Measurements from ENCODE around the gene TMEM131. TPM values are rescaled to one million over a fixed set of nuclear protein-coding genes. Genes with fewer than 3 reads are reported as not detected.

The TMEM131 gene
- total and polyA plus RNA-seq, 7 donors, result 4.8 to 37.5 (median 24.3) TPM

GRCh38 chr2:97931118-97931857 is 64.5 kb downstream of the TMEM131 start:
- intact Hi-C loops (cut with DNase I), result loop anchor here (10.0 kb wide), 1 partner anchor 64 kb away; the partner anchor contains the start of gene TMEM131
- H3K27ac ChIP-seq, result no peak overlapping the region
- no peaks in the 10 kb centered on the region for H3K9me3 ChIP-seq
- H3K4me3 ChIP-seq, result no peak overlapping the region
- no peak for TF ChIP-seq POLR2AphosphoS5 (IDR thresholded peaks at IDR 0.05)
- no peak for TF ChIP-seq POLR2A (IDR thresholded peaks at IDR 0.05)
- no peak for TF ChIP-seq EP300 (IDR thresholded peaks at IDR 0.05)
- TF ChIP-seq CTCF (IDR thresholded peaks at IDR 0.05), result no peak
- peaks cover 0 to 56% (median 36%) of the 10 kb centered on the region in 4 donors for H3K4me1 ChIP-seq
- no peaks in the 10 kb centered on the region for H3K27me3 ChIP-seq
- no peak for DNase-seq
- 37 to 43% methylated on average over 3 of the region's 3 CpGs for WGBS, 2 donors
- no peaks in the 10 kb centered on the region for H3K36me3 ChIP-seq

- Histone ChIP-seq H3K27me3 (no peaks in the 10 kb centered on the region), H3K9me3 (no peaks in the 10 kb centered on the region), H3K4me3 (no peak overlapping the region), H3K4me1 (peaks cover 0 to 29% (median 14%) of the 10 kb centered on the region in 4 donors), H3K36me3 (peaks cover 0 to 14% (median 4%) of the 10 kb centered on the region in 4 donors), H3K27ac (no peak overlapping the region)
- 95 to 97% methylated on average over 3 of the region's 3 CpGs for WGBS, 2 donors
- no peak for TF ChIP-seq EP300 (IDR thresholded peaks at IDR 0.05)
- no peak for TF ChIP-seq CTCF (IDR thresholded peaks at IDR 0.05)
- TF ChIP-seq POLR2A (IDR thresholded peaks at IDR 0.05), result no peak
- no peak for TF ChIP-seq POLR2AphosphoS5 (IDR thresholded peaks at IDR 0.05)
- DNase-seq, result no peak
- intact Hi-C loops (cut with DNase I), result no loop called here
Observed at GRCh38 chr2:97928591-97928990, 67.2 kb downstream of the TMEM131 start.

- no peak for DNase-seq
- peaks cover 0 to 24% (median 14%) of the 10 kb centered on the region in 4 donors for H3K4me1 ChIP-seq
- no peaks in the 10 kb centered on the region for H3K27me3 ChIP-seq
- intact Hi-C loops (cut with DNase I), result no loop called here
- no peaks in the 10 kb centered on the region for H3K9me3 ChIP-seq
- TF ChIP-seq EP300 (IDR thresholded peaks at IDR 0.05) (no peak), POLR2AphosphoS5 (IDR thresholded peaks at IDR 0.05) (no peak), POLR2A (IDR thresholded peaks at IDR 0.05) (no peak), CTCF (IDR thresholded peaks at IDR 0.05) (no peak)
- H3K36me3 ChIP-seq, result peaks cover 0 to 14% (median 4%) of the 10 kb centered on the region in 4 donors
- no peak overlapping the region for H3K4me3 ChIP-seq
- H3K27ac ChIP-seq, result no peak overlapping the region
- 86 to 93% methylated on average over 2 of the region's 2 CpGs for WGBS, 2 donors
Observed at GRCh38 chr2:97926946-97927345, 68.8 kb downstream of the TMEM131 start.

GRCh38 chr2:97924194-97924593 is 71.6 kb downstream of the TMEM131 start:
- no peaks in the 10 kb centered on the region for H3K27me3 ChIP-seq
- intact Hi-C loops (cut with DNase I), result no loop called here

GRCh38 chr2:97919858-97920257 is 75.9 kb downstream of the TMEM131 start:
- WGBS, 2 donors, result 96 to 98% methylated on average over 3 of the region's 3 CpGs
- TF ChIP-seq CTCF (IDR thresholded peaks at IDR 0.05) (no peak), POLR2A (IDR thresholded peaks at IDR 0.05) (no peak), POLR2AphosphoS5 (IDR thresholded peaks at IDR 0.05) (no peak), EP300 (IDR thresholded peaks at IDR 0.05) (no peak)
- H3K27me3 ChIP-seq, result no peaks in the 10 kb centered on the region
- DNase-seq, result no peak
- H3K36me3 ChIP-seq, result peaks cover 0 to 9% (median 4%) of the 10 kb centered on the region in 4 donors
- no peaks in the 10 kb centered on the region for H3K9me3 ChIP-seq
- H3K27ac ChIP-seq, result no peak overlapping the region
- H3K4me3 ChIP-seq, result no peak overlapping the region
- intact Hi-C loops (cut with DNase I), result no loop called here
- H3K4me1 ChIP-seq, result peaks cover 0 to 18% (median 3%) of the 10 kb centered on the region in 4 donors

More at GRCh38 chr2:97924194-97924593, 71.6 kb downstream of the TMEM131 start:
- Histone ChIP-seq H3K4me1 (no peaks in the 10 kb centered on the region), H3K4me3 (no peak overlapping the region), H3K27ac (no peak overlapping the region), H3K9me3 (no peaks in the 10 kb centered on the region), H3K36me3 (peaks cover 0 to 14% (median 4%) of the 10 kb centered on the region in 4 donors)
- TF ChIP-seq POLR2A (IDR thresholded peaks at IDR 0.05), result no peak
- no peak for DNase-seq
- 97 to 98% methylated on average over 4 of the region's 4 CpGs for WGBS, 2 donors

Data from sigmoid colon (tissue), 7 donors.